ENCODE results near the gene PCGF1.

PCGF1 gene

DNA sequence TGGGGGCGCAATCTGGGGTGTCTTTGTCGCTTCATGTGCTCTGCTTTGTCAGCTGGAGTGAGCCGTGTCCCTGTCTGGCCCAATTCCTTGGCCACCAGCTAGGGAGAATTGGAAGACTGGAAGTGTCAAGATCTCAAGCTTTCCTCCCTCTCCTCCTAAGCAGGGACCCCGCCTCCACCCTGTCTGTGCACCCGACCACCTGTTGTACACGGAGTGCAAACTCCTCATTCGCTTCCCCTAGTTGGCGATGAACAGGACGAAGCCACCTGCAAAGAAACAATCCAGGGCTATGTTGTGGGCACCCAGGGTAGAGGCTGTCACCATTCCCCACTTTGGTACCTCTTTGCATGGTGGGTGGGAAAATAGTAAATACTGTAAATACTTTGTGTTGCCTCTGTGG, 20.2 kb upstream of the PCGF1 start:
- no peak for DNase-seq (ENCODE audit: low read depth, low spot score)
- peaks cover 14% of the 10 kb centered on the region; the same call in 1 of the 2 replicates for H3K36me3 ChIP-seq (ENCODE audit: control insufficient read depth, insufficient read depth, low read length)
- peaks cover 3% of the 10 kb centered on the region for H3K4me1 ChIP-seq (ENCODE audit: control insufficient read depth, insufficient read depth, low read length)
- H3K9me3 ChIP-seq (ENCODE audit: control insufficient read depth, insufficient read depth, low read length) = no peaks in the 10 kb centered on the region
- no peak overlapping the region for H3K27ac ChIP-seq (ENCODE audit: low read length)
- H3K4me3 ChIP-seq (ENCODE audit: low read length) = no peak overlapping the region
- no peaks in the 10 kb centered on the region for H3K27me3 ChIP-seq (ENCODE audit: control insufficient read depth, insufficient read depth, low read length)
- WGBS (ENCODE audit: insufficient coverage, insufficient read length) = no CpG with 5 or more reads among the region's 9 CpGs

- no peak overlapping the region for H3K27ac ChIP-seq (ENCODE audit: low read length)
Observed at GRCh38 chr2:74526649-74527230, 19.2 kb upstream of the PCGF1 start.

GRCh38 chr2:74525717-74526648, 18.5 kb upstream of the PCGF1 start, which contains the start of gene DQX1:
Gene DQX1 (minus strand): TSS chr2:74526231. CDS start chr2:74525729, 502 bp downstream.
- Histone ChIP-seq H3K27me3 (ENCODE audit: control insufficient read depth, insufficient read depth, low read length) (0 out of 2 replicates have a peak, but pooled peaks cover 3% of the 10 kb centered on the region), H3K4me3 (ENCODE audit: low read length) (no peak within 1 kb of the TSS), H3K4me1 (ENCODE audit: control insufficient read depth, insufficient read depth, low read length) (peaks cover 3% of the 10 kb centered on the region), H3K27ac (ENCODE audit: low read length) (no peak within 1 kb of the TSS), H3K9me3 (ENCODE audit: control insufficient read depth, insufficient read depth, low read length) (no peaks in the 10 kb centered on the region), H3K36me3 (ENCODE audit: control insufficient read depth, insufficient read depth, low read length) (peaks cover 10% of the 10 kb centered on the region; the same call in 1 of the 2 replicates)
- no CpG with 5 or more reads among the region's 11 CpGs for WGBS (ENCODE audit: insufficient coverage, insufficient read length)
- no peak for DNase-seq (ENCODE audit: low read depth, low spot score)

More at GRCh38 chr2:74526649-74527230, 19.2 kb upstream of the PCGF1 start:
- no peak overlapping the region for H3K4me3 ChIP-seq (ENCODE audit: low read length)
- DNase-seq (ENCODE audit: low read depth, low spot score) = no peak
- 0 out of 2 replicates have a peak, but pooled peaks cover 3% of the 10 kb centered on the region for H3K27me3 ChIP-seq (ENCODE audit: control insufficient read depth, insufficient read depth, low read length)
- H3K36me3 ChIP-seq (ENCODE audit: control insufficient read depth, insufficient read depth, low read length) = peaks cover 10% of the 10 kb centered on the region; the same call in 1 of the 2 replicates
- WGBS (ENCODE audit: insufficient coverage, insufficient read length) = no CpG with 5 or more reads among the region's 11 CpGs
- H3K9me3 ChIP-seq (ENCODE audit: control insufficient read depth, insufficient read depth, low read length) = no peaks in the 10 kb centered on the region
- peaks cover 3% of the 10 kb centered on the region for H3K4me1 ChIP-seq (ENCODE audit: control insufficient read depth, insufficient read depth, low read length)

GRCh38 chr2:74524955-74525716, 17.6 kb upstream of the PCGF1 start:
- Histone ChIP-seq H3K27ac (ENCODE audit: low read length) (no peak overlapping the region), H3K4me1 (ENCODE audit: control insufficient read depth, insufficient read depth, low read length) (no peaks in the 10 kb centered on the region), H3K9me3 (ENCODE audit: control insufficient read depth, insufficient read depth, low read length) (no peaks in the 10 kb centered on the region), H3K4me3 (ENCODE audit: low read length) (no peak overlapping the region), H3K36me3 (ENCODE audit: control insufficient read depth, insufficient read depth, low read length) (peaks cover 10% of the 10 kb centered on the region; the same call in 1 of the 2 replicates), H3K27me3 (ENCODE audit: control insufficient read depth, insufficient read depth, low read length) (0 out of 2 replicates have a peak, but pooled peaks cover 3% of the 10 kb centered on the region)
- no CpG with 5 or more reads among the region's 10 CpGs for WGBS (ENCODE audit: insufficient coverage, insufficient read length)
- no peak for DNase-seq (ENCODE audit: low read depth, low spot score)

- Histone ChIP-seq H3K9me3 (ENCODE audit: control insufficient read depth, insufficient read depth, low read length) (no peaks in the 10 kb centered on the region), H3K27me3 (ENCODE audit: control insufficient read depth, insufficient read depth, low read length) (peaks cover 4% of the 10 kb centered on the region; the same call in 1 of the 2 replicates), H3K36me3 (ENCODE audit: control insufficient read depth, insufficient read depth, low read length) (peaks cover 10% of the 10 kb centered on the region; the same call in 1 of the 2 replicates), H3K4me3 (ENCODE audit: low read length) (no peak overlapping the region), H3K4me1 (ENCODE audit: control insufficient read depth, insufficient read depth, low read length) (no peaks in the 10 kb centered on the region), H3K27ac (ENCODE audit: low read length) (no peak overlapping the region)
- no peak for DNase-seq (ENCODE audit: low read depth, low spot score)
- no CpG with 5 or more reads among the region's 9 CpGs for WGBS (ENCODE audit: insufficient coverage, insufficient read length)
Observed at GRCh38 chr2:74524005-74524404, 16.5 kb upstream of the PCGF1 start.

GRCh38 chr2:74522516-74522915, 15.0 kb upstream of the PCGF1 start:
- Histone ChIP-seq H3K27ac (ENCODE audit: low read length) (no peak overlapping the region), H3K36me3 (ENCODE audit: control insufficient read depth, insufficient read depth, low read length) (peaks cover 7% of the 10 kb centered on the region; the same call in 1 of the 2 replicates), H3K27me3 (ENCODE audit: control insufficient read depth, insufficient read depth, low read length) (peaks cover 15% of the 10 kb centered on the region; the same call in 1 of the 2 replicates), H3K4me3 (ENCODE audit: low read length) (no peak overlapping the region), H3K4me1 (ENCODE audit: control insufficient read depth, insufficient read depth, low read length) (no peaks in the 10 kb centered on the region), H3K9me3 (ENCODE audit: control insufficient read depth, insufficient read depth, low read length) (no peaks in the 10 kb centered on the region)
- no peak for DNase-seq (ENCODE audit: low read depth, low spot score)
- WGBS (ENCODE audit: insufficient coverage, insufficient read length) = no CpG with 5 or more reads among the region's 3 CpGs

DNA sequence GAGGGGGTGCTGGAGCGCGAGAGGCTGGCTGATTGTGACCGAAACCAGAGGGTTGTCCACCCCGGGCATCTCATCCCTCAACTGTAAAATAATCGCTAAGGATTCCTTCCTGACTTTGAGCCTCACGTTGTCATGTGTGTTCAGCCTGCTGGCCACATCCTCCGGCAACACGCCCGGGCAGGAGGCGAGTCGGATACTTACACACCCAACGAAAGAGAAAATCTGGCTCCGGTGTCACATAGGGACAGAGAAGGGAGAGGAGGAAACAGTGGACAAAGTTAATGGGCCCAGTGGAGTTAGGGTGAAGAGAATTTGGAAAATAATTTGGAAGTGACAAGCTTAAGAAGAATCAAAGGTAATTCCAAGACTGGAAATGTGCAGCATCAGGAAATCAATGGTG, 9.2 kb upstream of the PCGF1 start:
- no peak for DNase-seq (ENCODE audit: low read depth, low spot score)
- peaks cover 63% of the 10 kb centered on the region for H3K27me3 ChIP-seq (ENCODE audit: control insufficient read depth, insufficient read depth, low read length)
- H3K9me3 ChIP-seq (ENCODE audit: control insufficient read depth, insufficient read depth, low read length) = no peaks in the 10 kb centered on the region
- no CpG with 5 or more reads among the region's 13 CpGs for WGBS (ENCODE audit: insufficient coverage, insufficient read length)
- peaks cover 9% of the 10 kb centered on the region for H3K4me1 ChIP-seq (ENCODE audit: control insufficient read depth, insufficient read depth, low read length)
- no peaks in the 10 kb centered on the region for H3K36me3 ChIP-seq (ENCODE audit: control insufficient read depth, insufficient read depth, low read length)
- no peak overlapping the region for H3K4me3 ChIP-seq (ENCODE audit: low read length)
- H3K27ac ChIP-seq (ENCODE audit: low read length) = no peak overlapping the region

GRCh38 chr2:74515981-74516633, 8.6 kb upstream of the PCGF1 start:
- H3K4me1 ChIP-seq (ENCODE audit: control insufficient read depth, insufficient read depth, low read length) = peaks cover 9% of the 10 kb centered on the region
- H3K4me3 ChIP-seq (ENCODE audit: low read length) = peak overlapping the region; percentile 21; the same call in 1 of the 2 replicates
- no peaks in the 10 kb centered on the region for H3K9me3 ChIP-seq (ENCODE audit: control insufficient read depth, insufficient read depth, low read length)
- no peaks in the 10 kb centered on the region for H3K36me3 ChIP-seq (ENCODE audit: control insufficient read depth, insufficient read depth, low read length)
- no peak for DNase-seq (ENCODE audit: low read depth, low spot score)
- H3K27ac ChIP-seq (ENCODE audit: low read length) = no peak overlapping the region
- peaks cover 68% of the 10 kb centered on the region for H3K27me3 ChIP-seq (ENCODE audit: control insufficient read depth, insufficient read depth, low read length)
- no CpG with 5 or more reads among the region's 72 CpGs for WGBS (ENCODE audit: insufficient coverage, insufficient read length)

DNA sequence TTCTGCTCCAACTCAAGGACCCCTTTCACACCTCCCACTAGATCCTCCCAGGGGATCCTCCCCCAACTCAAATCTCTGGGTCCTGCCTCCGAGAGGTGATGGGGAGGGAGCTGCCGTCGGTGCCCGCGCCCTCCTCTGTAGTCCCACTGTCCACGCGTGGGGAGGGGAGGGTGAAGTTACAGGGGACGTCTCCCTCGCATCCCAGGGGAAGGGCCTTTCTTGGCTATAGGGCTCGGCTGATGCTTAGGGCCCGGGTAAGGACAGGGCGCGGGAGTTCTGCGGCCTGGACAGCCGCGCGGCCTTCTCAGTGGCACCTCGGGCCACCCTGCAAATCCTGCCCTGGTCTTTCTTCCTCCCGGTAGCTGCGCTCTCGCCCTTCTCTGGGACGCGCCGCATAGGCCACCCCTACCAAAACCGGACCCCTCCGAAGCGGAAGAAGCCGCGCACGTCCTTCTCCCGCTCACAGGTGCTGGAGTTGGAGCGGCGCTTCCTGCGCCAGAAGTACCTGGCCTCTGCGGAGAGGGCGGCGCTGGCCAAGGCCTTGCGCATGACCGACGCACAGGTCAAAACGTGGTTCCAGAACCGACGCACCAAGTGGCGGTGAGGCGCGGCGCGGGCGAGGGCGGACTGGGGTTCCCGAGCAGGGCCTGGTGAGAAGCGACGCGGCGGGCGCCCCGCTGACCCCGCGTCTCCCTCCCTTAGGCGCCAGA, 7.9 kb upstream of the PCGF1 start:
- Histone ChIP-seq H3K4me1 (ENCODE audit: control insufficient read depth, insufficient read depth, low read length) (peaks cover 9% of the 10 kb centered on the region), H3K27me3 (ENCODE audit: control insufficient read depth, insufficient read depth, low read length) (peaks cover 73% of the 10 kb centered on the region), H3K27ac (ENCODE audit: low read length) (no peak overlapping the region), H3K9me3 (ENCODE audit: control insufficient read depth, insufficient read depth, low read length) (no peaks in the 10 kb centered on the region), H3K4me3 (ENCODE audit: low read length) (peak overlapping the region; percentile 21; the same call in 1 of the 2 replicates), H3K36me3 (ENCODE audit: control insufficient read depth, insufficient read depth, low read length) (no peaks in the 10 kb centered on the region)
- DNase-seq (ENCODE audit: low read depth, low spot score) = no peak
- no CpG with 5 or more reads among the region's 60 CpGs for WGBS (ENCODE audit: insufficient coverage, insufficient read length)

Measured in iPS DF 6.9 (cell line).